Stomach (tissue), 4 donors: ENCODE data around the gene OLFM2.

Source experiments
- CTCF ChIP-seq, 7 experiments: fragments of 450-650 bp in 4 of 7; fragments of 200-600 bp in 3 of 7; sonication (generic) in 3 of 7; IDR thresholded peaks; one replicate each; pipeline ENCODE4 v1.5.1; 2016 to 2019; ENCODE audit warnings: antibody characterized with exemption in 7 of 7, control low read depth in 2 of 7, mild to moderate bottlenecking in 1 of 7
- EP300 ChIP-seq: sonication (generic); formaldehyde crosslinking; IDR thresholded peaks from one replicate; pipeline ENCODE4 v1.6.1; 2017; ENCODE audit warnings: antibody characterized with exemption
- POLR2A ChIP-seq, 4 donors: fragments of 450-650 bp; IDR thresholded peaks; one replicate each; pipeline ENCODE4 v1.6.1; 2016; ENCODE audit warnings: antibody characterized with exemption in 4 of 4, control low read depth in 2 of 4, mild to moderate bottlenecking in 1 of 4, moderate library complexity in 1 of 4
- POLR2AphosphoS5 ChIP-seq, 3 donors: sonication (generic); formaldehyde crosslinking; IDR thresholded peaks; one replicate each; pipeline ENCODE4 v1.6.1; 2016; ENCODE audit warnings: antibody characterized with exemption in 3 of 3

GRCh38 chr19:9923440-9923839, 12.9 kb downstream of the OLFM2 start:
- TF ChIP-seq POLR2A (IDR thresholded peaks at IDR 0.05), result no peak
- no peak for TF ChIP-seq CTCF (IDR thresholded peaks at IDR 0.05)
- no peak for TF ChIP-seq EP300
- TF ChIP-seq POLR2AphosphoS5 (IDR thresholded peaks at IDR 0.05), result no peak
